Activated naive CD4-positive, alpha-beta T cell treated with anti-CD3 and anti-CD28 coated beads, Interleukin-2, amount 50 U/mL, for 72 hours (primary cell): ENCODE measurements around the gene ZNF324. TPM values are rescaled to one million over a fixed set of nuclear protein-coding genes. Genes with fewer than 3 reads are reported as not detected.
"Not testable (repeated sequence)": the region's sequence is repeated elsewhere in the genome, so short reads cannot be mapped to it uniquely, and the experiment has no call there.

Experiments
- ATAC-seq, 2 donors: fragments of 150-1000 bp; cut with Tn5 transposase; 2 replicates each; pipeline ENCODE4 v1.10.0; 2021; ENCODE audit warnings: mild to moderate bottlenecking in 2 of 2, moderate library complexity in 2 of 2
- DNase-seq, 2 donors: peaks; one replicate each; pipeline ENCODE4 v3.0.0; 2021 to 2022; ENCODE audit warnings: low spot score in 2 of 2
- H3K27ac Mint-ChIP-seq, 2 donors: one replicate each; pipeline ENCODE4 v1.8.0; 2022; ENCODE audit warnings: mild to moderate bottlenecking in 2 of 2, mixed read lengths in 2 of 2
- H3K36me3 Mint-ChIP-seq, 2 donors: one replicate each; pipeline ENCODE4 v1.8.0; 2022; ENCODE audit warnings: mixed read lengths in 2 of 2
- H3K9me3 Mint-ChIP-seq, 2 donors: one replicate each; pipeline ENCODE4 v1.8.0; 2022; ENCODE audit warnings: mixed read lengths in 2 of 2
- total RNA-seq, 2 donors: library from RNA; stranded (reverse); gene quantifications; one replicate each; pipeline ENCODE4 v1.2.3, GENCODE V29; 2022

ZNF324 gene
- total RNA-seq, 2 donors from 2014 or later = 6.4 to 7.7 TPM

GRCh38 chr19:58466089-58466759 is 656 bp upstream of the ZNF324 start:
- Mint-ChIP-seq H3K36me3 (no peaks in the 10 kb centered on the region), H3K9me3 (no peaks in the 10 kb centered on the region), H3K27ac (peak overlapping the region in 1 of 2 donors; percentile 83)
- peak; percentile 15 to 27 for ATAC-seq
- DNase-seq = no peak

GRCh38 chr19:58468216-58468839 is 1.4 kb downstream of the ZNF324 start:
- no peaks in the 10 kb centered on the region for H3K9me3 Mint-ChIP-seq
- ATAC-seq (no peak), DNase-seq (peak in 1 of 2 donors; percentile 52)
- H3K27ac Mint-ChIP-seq = peak overlapping the region; percentile 83 to 94
- H3K36me3 Mint-ChIP-seq = no peaks in the 10 kb centered on the region

- no peaks in the 10 kb centered on the region for H3K9me3 Mint-ChIP-seq
- H3K27ac Mint-ChIP-seq = peak overlapping the region; percentile 22 to 83
- DNase-seq = no peak
- ATAC-seq = no peak
- H3K36me3 Mint-ChIP-seq = no peaks in the 10 kb centered on the region
These were observed 2.5 kb downstream of the ZNF324 start for GRCh38 chr19:58469241-58470013.

- not testable (repeated sequence) for H3K36me3 Mint-ChIP-seq, DNase-seq, H3K9me3 Mint-ChIP-seq, ATAC-seq, H3K27ac Mint-ChIP-seq
These were observed 4.1 kb downstream of the ZNF324 start for GRCh38 chr19:58470837-58471543.

GRCh38 chr19:58471736-58472135 is 4.9 kb downstream of the ZNF324 start:
- Mint-ChIP-seq H3K27ac (no peak overlapping the region), H3K9me3 (no peaks in the 10 kb centered on the region), H3K36me3 (no peaks in the 10 kb centered on the region)
- ATAC-seq (no peak), DNase-seq (no peak)

GRCh38 chr19:58473775-58474174 is 6.9 kb downstream of the ZNF324 start:
- DNase-seq = no peak
- ATAC-seq = no peak
- peak overlapping the region in 1 of 2 donors; percentile 39 for H3K27ac Mint-ChIP-seq
- H3K36me3 Mint-ChIP-seq = no peaks in the 10 kb centered on the region
- H3K9me3 Mint-ChIP-seq = no peaks in the 10 kb centered on the region

GRCh38 chr19:58474291-58474996 is 7.6 kb downstream of the ZNF324 start:
- H3K36me3 Mint-ChIP-seq = no peaks in the 10 kb centered on the region
- DNase-seq (no peak), ATAC-seq (no peak)
- no peaks in the 10 kb centered on the region for H3K9me3 Mint-ChIP-seq
- peak overlapping the region; percentile 61 to 77 for H3K27ac Mint-ChIP-seq

- ATAC-seq = peak; percentile 6 to 17
- Mint-ChIP-seq H3K27ac (peak overlapping the region; percentile 77 to 97), H3K36me3 (no peaks in the 10 kb centered on the region), H3K9me3 (no peaks in the 10 kb centered on the region)
- DNase-seq = no peak
These were observed 8.3 kb downstream of the ZNF324 start for GRCh38 chr19:58474997-58475713.

- Mint-ChIP-seq H3K36me3 (no peaks in the 10 kb centered on the region), H3K9me3 (no peaks in the 10 kb centered on the region), H3K27ac (peak within 1 kb of the TSS; percentile 77 to 97)
These were observed 9.0 kb downstream of the ZNF324 start, which contains the start of gene ZNF446 for GRCh38 chr19:58475714-58476497. ZNF446 (plus strand) TSS chr19:58476352; CDS start chr19:58477219, 867 bp downstream.

GRCh38 chr19:58476498-58477015 is 9.7 kb downstream of the ZNF324 start:
- ATAC-seq = no peak
- DNase-seq = no peak
- peak overlapping the region; percentile 77 to 93 for H3K27ac Mint-ChIP-seq
- H3K36me3 Mint-ChIP-seq = no peaks in the 10 kb centered on the region
- no peaks in the 10 kb centered on the region for H3K9me3 Mint-ChIP-seq

More at GRCh38 chr19:58475714-58476497, 9.0 kb downstream of the ZNF324 start, which contains the start of gene ZNF446:
- DNase-seq = peak; percentile 90 to 96
- peak; percentile 91 for ATAC-seq

GRCh38 chr19:58477130-58477529 is 10.2 kb downstream of the ZNF324 start:
- DNase-seq (no peak), ATAC-seq (no peak)
- H3K27ac Mint-ChIP-seq = peak overlapping the region; percentile 77 to 93
- no peaks in the 10 kb centered on the region for H3K36me3 Mint-ChIP-seq
- no peaks in the 10 kb centered on the region for H3K9me3 Mint-ChIP-seq

- ATAC-seq (no peak), DNase-seq (no peak)
- Mint-ChIP-seq H3K27ac (peak overlapping the region; percentile 77 to 93), H3K36me3 (no peaks in the 10 kb centered on the region), H3K9me3 (no peaks in the 10 kb centered on the region)
These were observed 11.0 kb downstream of the ZNF324 start for GRCh38 chr19:58477871-58478270.

- ATAC-seq (no peak), DNase-seq (no peak)
- Mint-ChIP-seq H3K9me3 (no peaks in the 10 kb centered on the region), H3K36me3 (no peaks in the 10 kb centered on the region), H3K27ac (peak overlapping the region; percentile 6 to 77)
These were observed 12.4 kb downstream of the ZNF324 start for GRCh38 chr19:58479303-58479702.

- no peak for DNase-seq
- no peaks in the 10 kb centered on the region for H3K36me3 Mint-ChIP-seq
- no peak for ATAC-seq
- no peak overlapping the region for H3K27ac Mint-ChIP-seq
- no peaks in the 10 kb centered on the region for H3K9me3 Mint-ChIP-seq
These were observed 13.0 kb downstream of the ZNF324 start for GRCh38 chr19:58479736-58480480.
